Activated T-helper 1 cell treated with anti-CD3 and anti-CD28 coated beads, Interleukin-2, amount 50 U/mL, for 16 hours (primary cell): ENCODE data around the gene CEP128.

Experiments used
- DNase-seq, 2 donors: peaks; one replicate each; pipeline ENCODE4 v3.0.0-alpha.2; 2020; ENCODE audit warnings: low read depth in 1 of 2, low spot score in 1 of 2

Gene CEP128

DNA sequence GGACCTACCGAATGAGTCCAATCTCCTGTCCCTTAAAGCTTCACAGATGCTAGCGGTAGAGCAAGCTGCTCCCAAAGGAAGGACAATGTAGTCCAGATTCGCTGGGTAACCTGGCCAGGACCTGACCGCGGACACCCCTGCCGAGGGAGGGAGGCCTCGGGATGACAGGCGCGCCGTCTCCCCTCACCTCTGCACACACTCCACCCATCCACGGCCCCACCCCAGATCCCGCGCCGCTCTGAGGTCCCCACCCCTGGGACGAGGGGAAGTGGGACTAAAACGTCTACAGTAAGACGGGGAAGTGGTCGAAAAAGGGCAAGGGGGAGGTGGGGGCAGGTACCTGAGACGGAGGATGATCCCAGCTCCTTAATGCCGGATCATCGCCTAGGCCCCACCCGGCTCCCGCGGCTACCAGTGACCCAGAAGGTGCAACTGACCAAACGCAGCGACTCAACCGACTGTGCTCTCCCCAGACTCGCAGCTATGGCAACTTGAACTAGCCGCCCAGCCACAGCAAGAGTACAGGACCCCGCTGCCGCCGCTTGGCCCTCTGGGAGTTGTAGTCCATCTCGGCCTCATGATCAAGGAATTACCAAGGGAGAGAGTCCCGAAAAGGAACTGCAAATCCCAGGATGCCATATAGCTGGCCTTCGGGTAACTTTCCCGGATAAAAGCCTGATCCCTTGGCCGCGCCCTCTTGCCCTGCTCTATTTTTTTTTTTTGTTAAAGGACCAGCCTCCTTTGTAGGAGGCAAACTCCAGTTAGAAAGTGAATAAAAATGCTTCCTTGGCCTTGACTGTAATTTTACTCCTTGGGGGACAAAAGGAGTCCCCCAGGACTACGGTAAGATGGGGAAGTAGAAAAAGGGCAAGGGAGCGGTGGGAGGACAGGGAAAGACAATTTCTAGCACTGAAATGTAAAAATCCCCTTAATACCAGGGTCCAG is at the start of gene CEP128:
CEP128 (minus strand) TSS at position 498 of the 945 bp plus-strand sequence.
- DNase-seq, result peak; percentile 72 to 76

DNA sequence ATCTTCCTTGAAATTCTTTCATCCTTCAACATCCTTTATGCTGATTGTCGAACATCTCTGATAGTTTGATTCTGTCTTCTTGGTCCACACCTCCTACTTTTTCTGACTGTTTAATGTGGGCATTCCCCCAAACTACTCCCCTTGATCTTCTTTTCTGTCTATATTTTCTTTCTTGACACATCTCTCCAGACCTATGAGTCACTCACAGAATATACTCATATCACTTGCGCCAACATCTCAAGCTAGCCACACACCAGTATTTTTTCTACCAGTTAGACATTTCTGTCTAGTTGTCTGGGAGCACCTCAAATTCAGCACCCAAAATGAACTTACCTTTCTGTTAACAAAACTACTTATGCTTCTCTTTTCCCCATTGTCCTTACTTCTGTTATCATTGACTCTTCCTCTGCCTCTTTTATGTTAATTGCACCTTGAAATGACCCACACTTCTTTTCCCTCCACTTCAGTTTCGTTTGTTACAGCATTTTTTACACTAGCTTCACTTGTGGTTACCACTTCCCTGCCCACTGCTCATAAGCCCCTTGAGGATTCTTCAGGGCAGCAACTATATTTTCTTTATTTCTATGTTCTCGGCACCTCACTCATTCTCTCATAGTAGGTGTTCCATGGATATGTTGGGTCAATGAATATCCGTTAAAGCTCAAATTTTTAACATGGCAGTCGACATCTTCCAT is 47.3 kb upstream of the CEP128 start:
- DNase-seq, result no peak

DNA sequence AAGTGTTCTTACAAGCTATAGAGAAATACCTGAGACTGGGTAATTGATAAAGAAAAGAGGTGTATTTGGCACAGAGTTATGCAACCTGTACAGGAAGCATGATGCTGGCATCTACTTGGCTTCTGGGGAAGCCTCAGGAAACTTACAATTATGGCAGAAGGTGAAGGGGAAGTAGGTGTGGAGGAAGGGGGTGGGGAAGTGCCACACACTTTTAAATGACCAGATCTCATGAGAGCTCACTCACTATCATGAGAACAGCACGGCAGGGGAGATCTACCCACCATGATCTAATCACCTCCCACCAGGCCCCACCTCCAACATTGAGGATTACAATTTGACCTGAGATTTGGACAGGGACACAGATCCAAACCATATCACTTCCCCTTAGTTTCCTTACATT is 46.7 kb upstream of the CEP128 start:
- no peak for DNase-seq

DNA sequence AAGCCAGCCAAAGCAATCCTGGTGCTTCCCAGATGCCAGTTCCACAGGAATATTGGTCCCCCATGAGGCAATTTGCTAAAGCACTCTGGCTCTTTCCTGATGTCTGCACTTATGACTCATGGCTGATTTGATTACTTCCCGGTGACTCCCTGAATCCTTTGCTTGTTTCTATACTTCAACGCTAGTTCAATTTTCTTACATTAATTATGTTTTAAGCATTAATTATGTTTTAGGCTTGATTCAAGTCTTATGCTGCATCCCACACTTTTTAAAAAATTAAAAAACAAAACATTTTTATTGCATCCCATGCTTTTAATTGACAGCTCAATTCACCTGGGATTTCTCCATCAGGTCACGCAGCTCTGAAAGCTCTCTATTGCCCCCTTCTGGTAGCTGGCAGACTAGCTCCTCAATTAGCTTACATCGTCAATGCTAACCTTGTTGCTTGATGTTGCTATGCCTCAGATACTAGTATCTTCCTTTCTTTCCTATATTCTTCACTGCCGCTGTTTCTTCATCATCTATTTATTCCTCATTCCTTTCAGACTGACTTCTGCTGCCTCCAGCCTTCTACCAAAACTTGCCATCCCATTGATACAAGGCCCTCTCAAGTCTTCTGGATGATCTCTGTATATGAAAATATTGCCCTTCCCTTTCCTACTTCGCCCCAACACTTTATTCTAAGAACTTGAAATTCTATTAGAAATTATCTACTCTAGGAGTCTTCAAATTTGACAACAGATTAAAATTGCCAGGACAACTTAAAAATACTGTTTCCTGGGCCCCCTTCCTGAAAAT is 45.9 kb upstream of the CEP128 start:
- peak; percentile 15 to 44 for DNase-seq

DNA sequence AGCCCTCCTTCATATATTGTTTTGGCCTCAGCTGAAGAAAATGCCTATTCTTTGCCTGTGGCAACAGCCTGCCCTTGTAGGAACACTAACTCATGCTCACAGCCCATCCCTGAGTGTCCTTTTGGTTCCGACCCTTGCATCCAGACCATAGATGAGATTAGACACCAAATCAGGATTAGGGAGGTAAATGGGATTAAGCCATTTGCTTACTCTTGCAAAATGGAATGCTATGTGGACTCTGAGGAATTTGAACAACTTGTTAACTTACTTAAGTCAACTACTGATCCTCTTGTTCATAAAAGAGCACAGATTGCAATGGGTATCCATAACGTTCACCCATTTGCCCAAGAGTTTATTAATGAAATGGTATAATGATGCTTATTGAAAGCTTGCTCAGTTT is 41.2 kb upstream of the CEP128 start:
- DNase-seq, result no peak

DNA sequence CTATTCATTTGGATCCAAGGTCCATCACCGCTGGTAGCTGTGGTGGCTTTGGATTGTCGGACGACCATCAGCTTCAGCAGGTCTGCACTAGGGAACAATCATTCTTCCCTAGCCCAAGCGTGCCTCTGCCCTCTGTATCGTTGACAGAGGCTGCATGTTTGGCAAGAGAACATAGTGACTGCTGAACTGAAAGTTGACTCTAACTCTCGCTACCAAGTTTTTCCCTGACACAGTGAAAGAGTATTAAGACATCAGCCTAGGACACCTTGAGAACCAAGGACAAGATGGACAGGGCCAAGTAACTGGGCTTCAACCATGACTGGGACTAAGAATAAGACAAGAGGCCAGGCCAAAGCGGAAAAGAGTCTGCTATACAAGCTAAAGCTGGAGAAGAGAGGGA is 40.1 kb upstream of the CEP128 start:
- DNase-seq, result no peak

DNA sequence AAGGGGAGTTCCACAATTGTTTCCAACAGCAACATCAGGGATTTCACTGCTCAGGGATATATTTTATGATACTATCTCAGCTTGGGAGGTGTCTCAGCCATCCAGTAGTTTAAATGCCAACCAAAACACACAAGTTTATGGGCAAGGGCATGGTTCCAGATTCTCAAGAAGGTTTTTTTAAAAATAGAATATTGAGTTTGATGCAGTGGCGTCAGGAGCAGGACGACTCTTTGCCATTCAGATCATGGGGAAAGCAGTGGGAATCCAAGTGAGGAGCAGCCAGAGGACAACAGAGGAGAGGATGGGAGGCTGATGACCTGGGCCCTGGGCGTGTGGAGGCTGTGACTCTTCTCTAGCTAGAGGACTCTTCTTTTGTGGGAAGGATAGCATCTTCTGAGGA is 39.6 kb upstream of the CEP128 start:
- DNase-seq, result no peak

DNA sequence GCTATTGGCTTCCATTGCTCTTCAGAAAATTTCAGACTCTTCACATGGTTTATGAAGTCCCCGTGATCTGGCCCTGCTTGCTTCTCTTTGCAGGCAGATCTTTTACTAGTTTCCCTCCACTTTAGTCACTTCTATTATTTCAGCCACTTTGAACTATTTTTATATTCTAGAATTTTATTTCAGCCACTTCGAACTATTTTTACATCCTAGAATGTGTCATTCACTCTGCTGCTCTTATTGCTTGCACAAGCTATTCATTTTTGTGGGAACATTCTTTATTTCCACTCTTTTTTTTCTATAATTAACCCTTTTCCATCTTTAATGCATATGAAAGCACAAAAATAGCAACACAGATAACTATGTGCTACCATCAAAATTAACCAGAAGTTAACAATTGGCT is 38.4 kb upstream of the CEP128 start:
- no peak for DNase-seq

DNA sequence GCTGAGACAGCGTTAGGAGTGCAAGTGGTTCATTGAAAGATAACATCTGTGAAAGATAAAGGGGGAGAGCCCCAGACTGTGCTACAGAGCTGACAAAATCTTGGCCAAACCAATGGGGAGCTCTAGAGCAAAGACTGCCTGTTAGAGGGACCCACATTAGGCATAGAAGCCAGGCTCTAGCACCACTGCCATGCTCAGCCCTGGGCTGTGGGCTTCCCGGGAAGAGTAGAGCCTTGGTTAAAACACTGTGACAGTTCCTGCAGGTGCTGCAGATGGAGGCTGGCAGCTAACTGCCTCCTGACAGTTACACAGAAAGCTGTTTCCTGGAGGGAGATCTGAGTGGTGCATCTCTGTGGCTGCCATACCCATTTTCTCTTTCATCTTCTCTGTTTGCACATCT is 36.9 kb upstream of the CEP128 start:
- no peak for DNase-seq

DNA sequence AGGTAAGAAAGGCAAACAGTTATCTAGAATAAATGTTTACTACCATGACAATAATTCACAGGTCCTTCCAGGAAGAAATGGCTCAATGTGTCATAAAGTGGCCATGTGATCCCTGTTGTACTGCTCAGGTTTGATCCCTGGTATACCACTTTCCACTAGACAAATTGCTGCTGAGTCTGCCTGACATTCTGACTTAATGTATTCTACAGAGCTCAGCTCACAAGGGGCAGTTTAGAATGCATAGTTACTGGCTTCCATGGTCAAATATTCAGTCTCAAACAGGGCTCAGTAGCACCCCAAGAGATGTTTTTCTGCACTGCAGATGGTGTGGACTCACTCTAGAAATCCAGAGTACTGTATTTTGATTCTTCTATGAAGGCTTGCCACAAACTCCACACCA is 35.7 kb upstream of the CEP128 start:
- DNase-seq, result no peak

DNA sequence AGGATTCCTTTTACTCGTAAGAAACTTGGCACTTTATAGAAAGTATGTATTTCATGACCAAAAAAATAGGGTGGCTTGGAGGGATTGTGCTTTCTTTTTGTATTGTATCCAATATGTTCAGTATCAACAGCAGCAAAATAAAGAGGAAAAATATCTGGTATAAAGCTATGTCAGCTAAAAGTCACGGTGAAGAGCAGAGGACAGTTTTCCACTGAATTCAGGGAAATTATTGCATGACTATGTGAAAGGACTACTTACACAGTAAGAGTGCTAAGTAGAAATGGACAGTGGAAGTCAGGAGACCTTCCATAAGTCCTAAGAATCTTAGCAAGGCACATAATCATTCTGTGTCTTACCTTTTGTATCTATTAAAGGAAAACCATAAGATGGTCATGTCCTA is 33.1 kb upstream of the CEP128 start:
- DNase-seq, result no peak

DNA sequence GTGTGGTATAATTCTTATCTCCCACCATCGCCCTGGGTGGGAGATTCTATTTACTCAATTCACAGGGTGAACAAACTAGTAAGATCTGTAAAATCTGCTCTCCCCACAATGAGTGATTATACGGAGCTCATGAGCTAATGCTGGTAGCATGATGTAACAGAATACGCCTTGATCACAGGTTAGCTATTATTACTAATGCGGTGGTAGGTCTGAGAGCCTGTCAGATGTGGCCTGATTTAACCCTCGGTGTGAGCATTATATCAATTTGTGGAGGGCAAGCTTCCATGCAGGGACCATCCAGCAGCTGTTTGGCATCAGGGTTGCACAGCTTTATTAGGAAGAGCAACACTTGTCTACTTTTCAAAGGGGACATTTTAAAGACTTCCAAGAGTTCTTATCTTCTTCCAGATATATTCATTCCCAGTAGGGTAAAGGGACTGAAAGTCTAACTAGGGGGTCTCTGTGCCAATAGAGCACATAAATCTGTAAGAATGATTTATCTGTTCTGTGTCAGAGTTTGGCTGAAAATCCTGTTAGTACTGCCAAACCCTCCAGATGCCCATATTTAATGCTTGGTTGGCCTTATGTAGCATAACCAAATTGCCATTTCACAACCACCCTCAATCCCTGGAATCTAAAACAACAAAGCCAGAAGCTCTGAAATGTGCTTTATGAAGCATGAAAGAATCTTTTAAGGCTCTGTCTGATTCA is 32.5 kb upstream of the CEP128 start:
- DNase-seq, result no peak

DNA sequence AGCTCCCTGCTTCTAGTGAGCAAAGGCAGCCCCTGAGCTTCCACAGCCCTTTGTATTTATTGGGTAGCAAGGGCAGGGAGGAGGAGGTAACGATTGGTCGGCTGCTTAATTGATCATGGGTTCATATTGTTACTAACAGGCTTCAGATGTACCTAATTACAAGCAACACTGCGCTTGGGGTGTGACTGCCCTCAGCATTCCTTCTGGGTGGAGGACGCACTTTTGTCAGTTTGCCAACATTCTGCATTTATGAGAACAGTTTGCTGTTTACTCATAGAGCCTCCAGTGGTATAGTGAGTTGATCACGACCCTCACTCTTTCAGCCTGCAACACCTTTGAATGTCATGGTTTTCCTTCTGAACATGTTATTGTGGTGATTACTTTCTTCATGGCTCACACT is 23.5 kb upstream of the CEP128 start:
- no peak for DNase-seq

DNA sequence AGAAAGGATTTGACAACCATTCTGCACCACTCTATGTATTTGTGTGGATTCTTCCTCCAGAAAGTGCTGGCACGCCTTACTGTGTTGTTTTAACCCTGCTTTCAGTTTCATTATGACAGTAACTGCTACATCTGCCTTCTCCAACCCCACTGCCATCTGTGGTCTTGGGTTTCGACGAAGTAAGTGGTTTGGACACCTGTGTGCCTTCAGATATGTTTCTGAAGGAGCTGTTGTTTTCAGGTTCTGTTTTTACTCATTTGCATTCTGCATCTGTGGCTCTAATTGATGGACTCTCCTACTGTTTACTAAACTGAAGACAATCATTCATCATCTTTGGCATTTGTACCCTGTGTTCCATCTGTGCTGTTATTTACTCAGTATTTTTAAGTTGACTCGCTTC is 18.0 kb upstream of the CEP128 start:
- DNase-seq, result peak in 1 of 2 donors; percentile 25

DNA sequence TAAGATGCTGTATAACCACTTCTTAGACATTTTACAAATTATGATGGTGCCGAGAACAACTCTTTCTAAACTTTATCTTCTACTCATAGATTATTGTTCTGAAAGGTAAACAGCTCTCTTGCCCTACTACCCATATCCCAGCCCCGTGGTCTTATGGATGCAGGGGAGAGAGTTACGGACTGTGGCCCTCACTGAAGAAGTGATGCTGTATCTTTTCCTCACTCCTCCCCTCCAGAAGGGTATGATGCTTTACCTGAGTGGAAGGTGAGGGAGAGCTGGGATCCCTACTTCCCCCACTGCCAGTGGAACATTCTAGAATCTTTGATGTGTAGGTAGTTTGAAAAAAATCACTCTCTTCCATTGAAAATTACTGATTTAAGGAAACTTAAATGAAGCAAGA is 17.4 kb upstream of the CEP128 start:
- DNase-seq, result no peak

DNA sequence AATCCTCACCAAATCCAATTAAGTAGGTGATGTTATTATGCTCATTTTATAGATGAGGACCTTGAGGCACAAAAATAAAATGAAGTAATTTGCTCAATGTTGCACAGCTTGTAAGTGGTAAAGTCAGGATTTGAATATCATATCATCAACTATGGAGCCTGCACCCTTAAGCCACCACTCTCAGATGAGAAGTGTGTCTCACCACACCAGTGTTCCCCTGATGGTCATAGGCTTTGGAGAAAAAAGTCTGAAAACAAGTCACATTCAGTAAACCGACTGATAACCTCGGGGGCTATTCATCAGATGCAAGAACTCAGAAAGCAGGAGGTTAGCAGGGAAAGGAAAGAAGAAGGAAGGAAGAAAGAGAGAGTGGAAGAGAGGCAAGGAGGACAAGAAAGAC is 16.7 kb upstream of the CEP128 start:
- no peak for DNase-seq

DNA sequence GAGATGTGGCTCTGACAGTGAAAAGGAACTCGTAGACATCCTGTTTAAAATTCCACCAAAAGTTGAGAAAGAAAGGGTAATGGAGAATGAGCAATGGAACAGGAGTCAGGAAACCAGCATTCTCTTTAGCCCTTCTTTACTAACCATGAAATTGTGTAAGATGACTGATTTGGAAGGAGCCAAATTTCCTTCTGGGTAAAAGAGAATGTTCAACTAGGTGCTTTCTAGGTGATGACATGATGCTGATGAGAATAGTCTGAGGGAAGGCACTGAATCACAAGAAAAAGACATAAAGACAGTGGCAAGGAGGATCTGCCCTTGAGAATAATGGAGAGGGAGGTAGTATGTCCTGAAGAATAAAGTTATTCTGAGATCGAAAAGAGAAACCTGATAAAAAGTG is 16.1 kb upstream of the CEP128 start:
- no peak for DNase-seq

DNA sequence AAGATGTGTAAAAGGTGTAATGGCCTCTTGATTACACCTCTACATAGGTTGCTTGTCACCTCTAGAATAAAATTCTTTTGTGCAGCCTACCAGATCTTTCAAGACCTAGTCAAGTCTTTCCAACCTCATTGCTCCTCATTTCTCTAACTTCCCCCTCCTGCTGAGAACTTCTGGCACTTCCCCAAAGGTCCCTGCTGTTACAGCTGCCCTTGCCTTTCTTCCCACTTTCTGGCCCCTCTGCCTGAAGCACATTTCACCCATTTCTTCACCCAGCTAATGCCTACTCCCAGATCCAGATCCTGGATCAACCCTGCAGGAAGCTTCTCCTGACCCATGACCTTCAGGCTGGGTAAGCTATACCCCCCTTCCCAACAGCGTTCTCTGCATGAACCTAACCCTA is 15.4 kb upstream of the CEP128 start:
- no peak for DNase-seq

DNA sequence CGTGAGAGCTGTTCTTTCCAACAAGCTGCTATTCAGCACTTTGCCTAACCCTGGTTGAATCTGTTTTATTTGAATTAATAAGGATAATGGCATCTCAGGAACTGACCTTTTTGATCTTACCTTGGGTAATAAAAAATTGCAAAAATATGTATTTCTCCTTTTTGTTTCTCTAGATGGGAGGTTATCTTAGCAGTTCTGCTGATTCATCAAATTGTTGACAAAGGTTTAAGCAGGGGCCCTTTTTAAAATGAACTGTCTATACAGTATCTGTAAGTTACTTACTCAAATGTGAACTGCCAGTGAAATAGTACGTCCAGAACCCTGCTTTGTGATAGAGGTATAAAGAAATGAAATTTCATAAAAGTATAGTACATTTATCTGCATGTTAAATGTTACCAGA is 14.6 kb upstream of the CEP128 start:
- DNase-seq, result no peak

DNA sequence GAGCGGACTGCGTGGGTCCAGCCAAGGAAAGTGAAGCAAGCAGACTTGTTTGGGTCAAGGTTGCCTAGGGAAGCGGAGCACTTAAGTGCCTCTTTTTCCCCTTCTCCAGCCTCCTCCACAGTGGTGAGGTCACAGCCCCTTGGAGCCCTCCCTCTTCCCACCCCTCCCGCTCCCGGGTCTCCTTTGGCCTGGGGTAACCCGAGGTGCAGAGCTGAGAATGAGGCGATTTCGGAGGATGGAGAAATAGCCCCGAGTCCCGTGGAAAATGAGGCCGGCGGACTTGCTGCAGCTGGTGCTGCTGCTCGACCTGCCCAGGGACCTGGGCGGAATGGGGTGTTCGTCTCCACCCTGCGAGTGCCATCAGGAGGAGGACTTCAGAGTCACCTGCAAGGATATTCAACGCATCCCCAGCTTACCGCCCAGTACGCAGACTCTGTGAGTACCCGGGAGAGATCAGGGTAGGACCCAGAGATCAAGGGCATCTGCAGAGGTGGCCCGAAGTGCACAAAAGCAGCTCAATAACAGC is 13.9 kb upstream of the CEP128 start, which contains the start of gene TSHR:
TSHR (plus strand) TSS at position 206 of the 526 bp plus-strand sequence; CDS start at position 266, 60 bp downstream.
- no peak for DNase-seq
